ENCODE measurements around the gene IQCN. TPM values are rescaled to one million over a fixed set of nuclear protein-coding genes. Genes with fewer than 3 reads are reported as not detected.

IQCN gene
- total RNA-seq, 4 donors from 2014 or later: 1.0 to 41.1 (median 3.0) TPM

- TF ChIP-seq POLR2A (IDR thresholded peaks at IDR 0.05): no peak
- TF ChIP-seq, protein P1, sequence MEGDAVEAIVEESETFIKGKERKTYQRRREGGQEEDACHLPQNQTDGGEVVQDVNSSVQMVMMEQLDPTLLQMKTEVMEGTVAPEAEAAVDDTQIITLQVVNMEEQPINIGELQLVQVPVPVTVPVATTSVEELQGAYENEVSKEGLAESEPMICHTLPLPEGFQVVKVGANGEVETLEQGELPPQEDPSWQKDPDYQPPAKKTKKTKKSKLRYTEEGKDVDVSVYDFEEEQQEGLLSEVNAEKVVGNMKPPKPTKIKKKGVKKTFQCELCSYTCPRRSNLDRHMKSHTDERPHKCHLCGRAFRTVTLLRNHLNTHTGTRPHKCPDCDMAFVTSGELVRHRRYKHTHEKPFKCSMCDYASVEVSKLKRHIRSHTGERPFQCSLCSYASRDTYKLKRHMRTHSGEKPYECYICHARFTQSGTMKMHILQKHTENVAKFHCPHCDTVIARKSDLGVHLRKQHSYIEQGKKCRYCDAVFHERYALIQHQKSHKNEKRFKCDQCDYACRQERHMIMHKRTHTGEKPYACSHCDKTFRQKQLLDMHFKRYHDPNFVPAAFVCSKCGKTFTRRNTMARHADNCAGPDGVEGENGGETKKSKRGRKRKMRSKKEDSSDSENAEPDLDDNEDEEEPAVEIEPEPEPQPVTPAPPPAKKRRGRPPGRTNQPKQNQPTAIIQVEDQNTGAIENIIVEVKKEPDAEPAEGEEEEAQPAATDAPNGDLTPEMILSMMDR (IDR thresholded peaks at IDR 0.05): no peak
- Histone ChIP-seq H3K9me3 (no peaks in the 10 kb centered on the region), H3K27ac (no peak overlapping the region), H3K4me3 (no peak overlapping the region), H3K36me3 (no peaks in the 10 kb centered on the region), H3K27me3 (peaks cover 8 to 13% of the 10 kb centered on the region in 2 donors), H3K4me1 (peaks cover 0 to 16% of the 10 kb centered on the region in 2 donors)
- intact Hi-C loops (cut with DNase I; ENCODE audit: low total_unique reads): no loop called here
- no peak for DNase-seq
Measured at GRCh38 chr19:18226956-18227780, 47.1 kb downstream of the IQCN start.

DNA sequence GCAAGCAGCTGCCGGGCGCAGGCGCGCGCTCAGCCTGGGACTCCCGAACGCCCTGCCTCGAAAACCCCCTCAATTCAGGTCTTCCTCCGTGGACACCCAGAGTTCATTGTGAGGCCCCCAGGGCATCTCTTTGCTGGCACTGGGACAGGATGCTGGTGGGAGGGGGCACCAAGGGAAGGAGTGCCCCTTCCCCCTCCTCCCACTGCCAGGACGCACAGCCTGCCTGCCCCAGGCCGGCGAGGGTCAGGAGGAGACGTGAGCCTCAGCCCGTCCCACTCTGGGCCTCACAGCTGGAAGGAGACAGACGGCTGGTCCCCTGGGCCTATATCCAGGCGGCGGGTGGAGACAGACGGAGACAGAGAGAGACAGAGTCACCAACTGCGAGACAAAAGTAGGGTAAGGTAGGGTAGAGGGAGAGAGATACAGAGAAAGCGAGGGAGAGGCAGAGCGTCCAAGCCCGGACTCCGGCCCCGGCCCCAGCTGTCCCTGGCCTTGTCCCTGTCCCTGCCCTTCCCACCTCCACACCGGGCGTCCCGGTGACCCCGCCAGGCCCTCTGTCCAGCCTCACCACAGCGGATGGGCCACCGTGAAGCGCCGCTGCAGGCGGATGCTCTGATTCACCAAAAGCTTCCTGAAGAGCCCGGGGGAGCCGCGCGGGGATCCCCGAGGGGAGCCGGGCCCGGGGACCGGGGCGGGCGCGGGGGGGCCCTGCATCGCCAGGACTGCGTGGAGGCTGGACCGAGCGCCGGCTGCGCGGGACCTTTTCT, 48.4 kb downstream of the IQCN start, which contains the start of gene PDE4C:
Gene PDE4C, minus strand, starts transcription at position 737 of the 767 bp plus-strand sequence. Its CDS starts 23 bp downstream, at position 714.
- TF ChIP-seq, protein P1 (IDR thresholded peaks at IDR 0.05): no peak
- no peak for TF ChIP-seq POLR2A (IDR thresholded peaks at IDR 0.05)
- Histone ChIP-seq H3K9me3 (no peaks in the 10 kb centered on the region), H3K36me3 (no peaks in the 10 kb centered on the region), H3K27me3 (peaks cover 0 to 13% of the 10 kb centered on the region in 2 donors), H3K27ac (peak within 1 kb of the TSS; percentile 11 to 65), H3K4me3 (no peak within 1 kb of the TSS), H3K4me1 (peaks cover 0 to 16% of the 10 kb centered on the region in 2 donors)
- intact Hi-C loops (cut with DNase I; ENCODE audit: low total_unique reads): no loop called here
- DNase-seq: peak in 1 of 2 donors; percentile 26

- peak overlapping the region; percentile 11 to 65 for H3K27ac ChIP-seq
- no peaks in the 10 kb centered on the region for H3K36me3 ChIP-seq
- no peak for TF ChIP-seq POLR2A (IDR thresholded peaks at IDR 0.05)
- TF ChIP-seq, protein P1 (IDR thresholded peaks at IDR 0.05): no peak
- H3K9me3 ChIP-seq: no peaks in the 10 kb centered on the region
- no peak for DNase-seq
- intact Hi-C loops (cut with DNase I; ENCODE audit: low total_unique reads): no loop called here
- H3K4me3 ChIP-seq: no peak overlapping the region
- H3K4me1 ChIP-seq: peaks cover 0 to 16% of the 10 kb centered on the region in 2 donors
- H3K27me3 ChIP-seq: peaks cover 0 to 13% of the 10 kb centered on the region in 2 donors
Measured at GRCh38 chr19:18225355-18225701, 48.9 kb downstream of the IQCN start.

DNA sequence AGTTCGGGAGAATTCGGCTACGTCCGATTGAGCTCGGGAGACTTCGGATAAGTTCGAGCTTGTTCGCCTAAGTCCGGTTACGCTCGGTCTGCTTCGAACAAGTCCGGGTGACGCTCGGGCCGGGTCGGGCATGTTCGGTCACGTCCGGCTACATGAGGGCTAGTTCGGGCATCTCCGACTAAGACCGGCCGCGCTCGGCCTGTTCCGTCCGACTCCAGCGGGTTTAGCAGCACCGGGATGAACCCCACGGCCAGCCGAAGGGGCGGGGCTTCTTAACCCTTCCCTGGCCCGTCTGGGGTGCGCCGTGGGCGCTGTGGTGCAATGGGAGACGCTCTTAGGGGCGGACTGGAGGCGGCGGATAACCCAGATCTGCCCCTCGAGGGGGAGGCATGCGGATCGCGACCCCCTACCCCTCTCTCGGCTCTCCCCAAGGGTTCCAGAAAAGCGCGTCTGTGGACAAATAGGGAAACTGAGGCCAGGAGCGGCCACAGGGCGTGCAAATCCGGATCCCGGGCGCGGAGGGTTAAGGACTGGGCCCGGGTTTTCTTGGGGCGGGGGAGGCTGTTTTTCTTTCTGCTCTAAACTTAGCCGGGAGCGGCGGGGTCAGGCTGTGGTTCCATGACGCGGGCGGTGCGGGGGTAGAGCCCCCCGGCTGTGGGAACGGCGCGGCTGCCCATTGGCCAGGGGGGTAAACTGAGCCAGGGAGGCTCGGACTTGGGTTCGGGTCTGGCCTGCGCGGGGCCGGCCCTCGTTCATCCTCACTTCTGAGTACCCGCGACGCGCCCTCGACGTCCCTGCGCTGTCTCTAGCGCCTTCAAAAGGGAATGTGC, 49.5 kb downstream of the IQCN start:
- peak; percentile 99 for DNase-seq
- peaks cover 0 to 13% of the 10 kb centered on the region in 2 donors for H3K27me3 ChIP-seq
- intact Hi-C loops (cut with DNase I; ENCODE audit: low total_unique reads): loop anchor here (5.0 kb wide), 1 partner anchor 72 kb away; the partner anchor contains the start of gene PIK3R2
- TF ChIP-seq, protein P1 (IDR thresholded peaks at IDR 0.05): peak in 1 of 4 experiments; percentile 2
- TF ChIP-seq POLR2A (IDR thresholded peaks at IDR 0.05): peak in 1 of 2 donors; percentile 21
- peak overlapping the region in 1 of 2 donors; percentile 65 for H3K27ac ChIP-seq
- H3K9me3 ChIP-seq: no peaks in the 10 kb centered on the region
- peaks cover 0 to 16% of the 10 kb centered on the region in 2 donors for H3K4me1 ChIP-seq
- H3K4me3 ChIP-seq: peak overlapping the region; percentile 27 to 34
- H3K36me3 ChIP-seq: no peaks in the 10 kb centered on the region

All from uterus (tissue), 4 donors.